ENCODE results near the gene DCBLD1.

- TF ChIP-seq, protein P1, sequence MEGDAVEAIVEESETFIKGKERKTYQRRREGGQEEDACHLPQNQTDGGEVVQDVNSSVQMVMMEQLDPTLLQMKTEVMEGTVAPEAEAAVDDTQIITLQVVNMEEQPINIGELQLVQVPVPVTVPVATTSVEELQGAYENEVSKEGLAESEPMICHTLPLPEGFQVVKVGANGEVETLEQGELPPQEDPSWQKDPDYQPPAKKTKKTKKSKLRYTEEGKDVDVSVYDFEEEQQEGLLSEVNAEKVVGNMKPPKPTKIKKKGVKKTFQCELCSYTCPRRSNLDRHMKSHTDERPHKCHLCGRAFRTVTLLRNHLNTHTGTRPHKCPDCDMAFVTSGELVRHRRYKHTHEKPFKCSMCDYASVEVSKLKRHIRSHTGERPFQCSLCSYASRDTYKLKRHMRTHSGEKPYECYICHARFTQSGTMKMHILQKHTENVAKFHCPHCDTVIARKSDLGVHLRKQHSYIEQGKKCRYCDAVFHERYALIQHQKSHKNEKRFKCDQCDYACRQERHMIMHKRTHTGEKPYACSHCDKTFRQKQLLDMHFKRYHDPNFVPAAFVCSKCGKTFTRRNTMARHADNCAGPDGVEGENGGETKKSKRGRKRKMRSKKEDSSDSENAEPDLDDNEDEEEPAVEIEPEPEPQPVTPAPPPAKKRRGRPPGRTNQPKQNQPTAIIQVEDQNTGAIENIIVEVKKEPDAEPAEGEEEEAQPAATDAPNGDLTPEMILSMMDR (conservative IDR thresholded peaks at IDR 0.05; ENCODE audit: low read length) = no peak
- TF ChIP-seq EZH2phosphoT487 (IDR thresholded peaks at IDR 0.05; ENCODE audit: borderline replicate concordance, low read depth, low read length) = no peak
Observed at GRCh38 chr6:117547688-117548621, 65.5 kb downstream of the DCBLD1 start.
